Measurements from ENCODE around the gene CTDP1.
"Not testable (repeated sequence)": the region's sequence is repeated elsewhere in the genome, so short reads cannot be mapped to it uniquely, and the experiment has no call there.

Gene CTDP1

DNA sequence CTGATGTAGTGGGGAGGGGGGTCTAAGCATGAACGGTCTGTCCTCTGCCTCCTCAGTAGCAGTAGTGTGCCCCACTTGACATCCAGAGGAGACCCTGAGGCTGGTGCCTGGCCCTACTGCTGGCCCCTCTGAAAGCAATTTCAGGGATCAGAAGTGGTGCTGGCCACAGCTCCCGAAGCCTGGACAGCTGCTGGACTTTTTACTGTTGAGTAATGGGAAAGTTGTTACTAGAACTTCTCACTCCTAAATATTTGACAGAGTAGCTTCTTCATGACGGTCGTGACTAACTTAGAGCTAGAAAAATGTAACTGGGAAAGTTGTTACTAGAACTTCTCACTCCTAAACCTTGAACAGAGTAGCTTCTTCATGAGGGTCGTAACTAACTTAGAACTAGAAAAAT, 23.3 kb downstream of the CTDP1 start:
- no peak for DNase-seq (ENCODE audit: low read depth in 2 of 2)

DNA sequence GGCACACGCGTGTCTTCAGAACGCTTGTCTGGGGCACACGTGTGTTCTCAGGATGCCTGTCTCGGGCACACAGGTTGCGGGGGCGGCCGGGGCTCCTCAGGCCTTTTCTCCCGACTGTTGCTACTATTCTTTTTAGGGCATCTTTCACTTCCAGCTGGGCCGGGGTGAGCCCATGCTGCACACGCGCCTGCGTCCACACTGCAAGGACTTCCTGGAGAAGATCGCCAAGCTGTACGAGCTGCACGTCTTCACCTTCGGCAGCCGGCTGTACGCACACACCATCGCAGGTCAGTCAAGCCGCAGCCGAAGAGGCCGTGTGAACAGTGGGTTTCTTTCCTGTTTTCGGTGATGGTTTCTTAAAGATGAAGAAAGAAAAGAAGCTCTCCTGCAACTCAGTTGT, 25.0 kb downstream of the CTDP1 start:
- no peak for DNase-seq (ENCODE audit: low read depth in 2 of 2)

DNA sequence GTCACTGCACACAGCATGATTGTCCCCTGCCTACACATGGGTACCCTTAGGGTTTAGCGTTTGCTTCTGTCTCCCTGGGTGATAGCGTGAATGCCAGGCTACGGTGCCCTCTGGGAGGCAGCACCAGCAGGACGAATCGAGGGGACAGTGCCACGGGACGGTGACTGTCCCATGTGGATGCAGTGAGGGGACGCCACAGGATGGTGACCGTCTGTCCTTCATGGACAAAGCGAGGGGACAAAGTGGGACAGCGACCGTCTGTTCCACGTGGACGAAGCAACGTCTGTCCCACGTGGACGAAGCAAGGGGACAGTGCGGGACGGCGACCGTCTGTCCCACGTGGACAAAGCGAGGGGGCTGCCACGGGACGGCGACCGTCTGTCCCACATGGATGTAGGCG, 25.7 kb downstream of the CTDP1 start:
- DNase-seq (ENCODE audit: low read depth in 2 of 2), result no peak

- no peak for DNase-seq (ENCODE audit: low read depth in 2 of 2)
These were observed 26.4 kb downstream of the CTDP1 start for GRCh38 chr18:79706006-79706405.

- no peak for DNase-seq (ENCODE audit: low read depth in 2 of 2)
These were observed 27.1 kb downstream of the CTDP1 start for GRCh38 chr18:79706658-79707057.

- no peak for DNase-seq (ENCODE audit: low read depth in 2 of 2)
These were observed 27.6 kb downstream of the CTDP1 start for GRCh38 chr18:79707239-79707638.

GRCh38 chr18:79707671-79708070, 28.1 kb downstream of the CTDP1 start:
- no peak for DNase-seq (ENCODE audit: low read depth in 2 of 2)

GRCh38 chr18:79708412-79708811, 28.8 kb downstream of the CTDP1 start:
- DNase-seq (ENCODE audit: low read depth in 2 of 2), result no peak

GRCh38 chr18:79712206-79712857, 32.7 kb downstream of the CTDP1 start:
- no peak for DNase-seq (ENCODE audit: low read depth in 2 of 2)

- no peak for DNase-seq (ENCODE audit: low read depth in 2 of 2)
These were observed 33.7 kb downstream of the CTDP1 start for GRCh38 chr18:79713341-79713740.

DNA sequence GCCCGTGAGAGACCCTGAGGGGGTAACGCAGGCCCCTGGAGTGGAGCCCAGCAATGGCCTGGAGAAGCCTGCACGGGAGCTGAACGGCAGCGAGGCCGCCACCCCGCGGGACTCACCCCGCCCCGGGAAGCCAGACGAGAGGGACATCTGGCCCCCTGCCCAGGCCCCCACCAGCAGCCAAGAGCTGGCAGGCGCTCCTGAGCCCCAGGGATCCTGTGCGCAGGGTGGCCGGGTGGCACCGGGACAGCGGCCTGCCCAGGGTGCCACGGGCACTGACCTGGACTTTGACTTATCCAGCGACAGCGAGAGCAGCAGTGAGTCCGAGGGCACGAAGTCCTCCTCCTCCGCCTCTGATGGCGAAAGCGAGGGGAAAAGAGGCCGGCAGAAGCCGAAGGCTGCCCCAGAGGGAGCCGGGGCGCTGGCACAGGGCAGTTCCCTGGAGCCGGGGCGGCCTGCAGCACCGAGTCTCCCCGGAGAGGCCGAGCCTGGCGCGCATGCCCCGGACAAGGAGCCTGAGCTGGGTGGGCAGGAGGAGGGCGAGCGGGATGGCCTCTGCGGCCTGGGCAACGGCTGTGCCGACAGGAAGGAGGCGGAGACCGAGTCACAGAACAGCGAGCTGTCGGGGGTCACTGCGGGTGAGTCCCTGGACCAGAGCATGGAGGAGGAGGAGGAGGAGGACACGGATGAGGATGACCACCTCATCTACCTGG, 35.1 kb downstream of the CTDP1 start:
- no peak for DNase-seq (ENCODE audit: low read depth in 2 of 2)

- no peak for DNase-seq (ENCODE audit: low read depth in 2 of 2)
These were observed 35.7 kb downstream of the CTDP1 start for GRCh38 chr18:79715280-79715679.

DNA sequence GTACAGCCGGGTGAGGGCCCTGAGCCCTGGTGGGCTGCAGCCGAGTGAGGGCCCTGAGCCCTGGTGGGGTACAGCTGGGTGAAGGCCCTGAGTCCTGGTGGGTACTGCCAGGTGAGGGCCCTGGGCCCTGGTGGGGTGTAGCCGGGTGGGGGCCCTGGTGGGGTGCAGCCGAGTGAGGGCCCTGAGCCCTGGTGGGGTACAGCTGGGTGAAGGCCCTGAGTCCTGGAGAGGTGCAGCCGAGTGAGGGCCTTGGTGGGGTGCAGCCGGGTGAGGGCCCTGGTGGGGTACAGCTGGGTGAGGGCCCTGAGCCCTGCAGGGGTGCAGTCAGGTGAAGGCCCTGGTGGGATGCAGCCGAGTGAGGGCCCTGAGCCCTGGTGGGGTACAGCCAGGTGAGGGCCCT, 37.5 kb downstream of the CTDP1 start:
- DNase-seq (ENCODE audit: low read depth in 2 of 2), result no peak

DNA sequence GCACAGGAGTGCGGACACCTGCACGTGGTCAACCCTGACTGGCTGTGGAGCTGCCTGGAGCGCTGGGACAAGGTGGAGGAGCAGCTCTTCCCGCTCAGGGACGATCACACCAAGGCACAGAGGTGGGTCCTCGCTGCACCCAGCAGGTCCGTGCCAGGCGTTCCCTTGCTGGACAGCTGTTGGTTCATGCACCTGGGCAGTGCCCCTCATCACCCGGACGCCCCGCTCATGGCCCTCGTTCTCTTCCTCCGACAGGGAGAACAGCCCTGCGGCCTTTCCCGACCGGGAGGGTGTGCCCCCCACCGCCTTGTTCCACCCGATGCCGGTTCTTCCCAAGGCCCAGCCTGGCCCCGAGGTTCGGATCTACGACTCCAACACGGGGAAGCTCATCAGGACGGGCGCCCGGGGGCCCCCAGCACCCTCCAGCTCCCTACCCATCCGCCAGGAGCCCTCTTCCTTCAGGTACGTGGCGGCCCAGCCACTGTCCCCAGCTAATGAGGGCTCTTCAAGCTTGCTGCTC, 38.0 kb downstream of the CTDP1 start:
- no peak for DNase-seq (ENCODE audit: low read depth in 2 of 2)

GRCh38 chr18:79718126-79718525, 38.5 kb downstream of the CTDP1 start:
- DNase-seq (ENCODE audit: low read depth in 2 of 2), result no peak

DNA sequence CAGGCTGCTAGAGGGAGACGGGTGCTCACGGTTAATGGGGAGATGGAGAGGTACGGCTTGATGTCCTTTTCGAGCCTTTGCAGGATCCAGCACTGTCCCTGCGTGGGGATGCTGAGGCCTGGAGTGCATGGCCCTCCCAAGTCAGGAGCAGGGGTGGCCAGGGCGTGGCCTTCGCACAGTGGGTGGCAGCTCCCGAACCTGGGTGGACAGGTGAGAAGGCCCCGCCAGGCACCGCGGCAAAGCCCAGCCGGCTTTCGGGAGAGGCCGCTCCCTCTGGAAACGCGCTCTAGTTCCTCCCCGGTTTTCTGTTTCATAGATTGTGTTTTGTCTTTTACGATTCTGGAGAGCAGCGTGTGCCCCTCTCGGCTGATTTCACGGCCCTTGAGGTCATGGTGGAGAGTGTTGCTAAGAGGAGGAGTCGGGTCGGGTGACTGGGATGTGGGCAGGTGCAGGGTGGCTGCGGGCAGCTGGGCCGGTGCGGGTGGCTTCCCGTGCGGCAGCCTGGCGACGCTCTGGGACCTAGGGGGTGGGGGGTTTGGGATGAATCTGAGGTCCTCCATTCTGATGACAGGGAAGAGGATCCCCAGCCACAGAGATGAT, 39.4 kb downstream of the CTDP1 start:
- no peak for DNase-seq (ENCODE audit: low read depth in 2 of 2)

- DNase-seq (ENCODE audit: low read depth in 2 of 2), result not testable (repeated sequence)
These were observed 40.1 kb downstream of the CTDP1 start for GRCh38 chr18:79719478-79720358.

GRCh38 chr18:79720359-79720733, 40.7 kb downstream of the CTDP1 start:
- no peak for DNase-seq (ENCODE audit: low read depth in 2 of 2)

- DNase-seq (ENCODE audit: low read depth in 2 of 2), result no peak
These were observed 43.4 kb downstream of the CTDP1 start for GRCh38 chr18:79723036-79723435.

GRCh38 chr18:79723628-79724027, 44.0 kb downstream of the CTDP1 start:
- no peak for DNase-seq (ENCODE audit: low read depth in 2 of 2)

GRCh38 chr18:79724299-79725080, 44.9 kb downstream of the CTDP1 start:
- no peak for DNase-seq (ENCODE audit: low read depth in 2 of 2)

Data from stimulated activated CD4-positive, alpha-beta T cell treated with anti-CD3 and anti-CD28 coated beads, Interleukin-12 subunit alpha, Interleukin-12 subunit beta, amount 100 ng/mL, for 24 hours (primary cell).